ENCODE measurements around the gene ZNF771.

ZNF771 gene

DNA sequence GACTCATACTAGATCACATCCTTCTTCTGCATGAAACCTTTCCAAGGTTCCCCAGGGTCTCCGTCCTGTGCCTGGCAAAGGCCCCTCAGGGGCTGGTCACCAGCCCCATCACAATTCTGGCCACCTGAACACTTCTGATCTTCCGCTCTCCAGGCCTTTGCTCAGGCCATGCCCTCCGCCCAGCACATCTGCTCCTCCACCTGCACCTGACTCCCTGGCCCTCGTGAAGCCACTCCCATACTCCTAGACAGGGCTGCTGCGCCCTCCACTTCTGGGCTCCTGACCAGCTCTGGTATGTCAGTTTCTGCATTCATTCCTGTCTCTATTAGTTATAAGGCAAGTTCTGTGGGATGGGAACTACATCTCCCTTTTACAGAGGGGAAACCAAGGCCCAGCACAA lies 34.7 kb upstream of the ZNF771 start:
- H3K36me3 ChIP-seq: peaks cover 7% of the 10 kb centered on the region
- TF ChIP-seq, protein P1, sequence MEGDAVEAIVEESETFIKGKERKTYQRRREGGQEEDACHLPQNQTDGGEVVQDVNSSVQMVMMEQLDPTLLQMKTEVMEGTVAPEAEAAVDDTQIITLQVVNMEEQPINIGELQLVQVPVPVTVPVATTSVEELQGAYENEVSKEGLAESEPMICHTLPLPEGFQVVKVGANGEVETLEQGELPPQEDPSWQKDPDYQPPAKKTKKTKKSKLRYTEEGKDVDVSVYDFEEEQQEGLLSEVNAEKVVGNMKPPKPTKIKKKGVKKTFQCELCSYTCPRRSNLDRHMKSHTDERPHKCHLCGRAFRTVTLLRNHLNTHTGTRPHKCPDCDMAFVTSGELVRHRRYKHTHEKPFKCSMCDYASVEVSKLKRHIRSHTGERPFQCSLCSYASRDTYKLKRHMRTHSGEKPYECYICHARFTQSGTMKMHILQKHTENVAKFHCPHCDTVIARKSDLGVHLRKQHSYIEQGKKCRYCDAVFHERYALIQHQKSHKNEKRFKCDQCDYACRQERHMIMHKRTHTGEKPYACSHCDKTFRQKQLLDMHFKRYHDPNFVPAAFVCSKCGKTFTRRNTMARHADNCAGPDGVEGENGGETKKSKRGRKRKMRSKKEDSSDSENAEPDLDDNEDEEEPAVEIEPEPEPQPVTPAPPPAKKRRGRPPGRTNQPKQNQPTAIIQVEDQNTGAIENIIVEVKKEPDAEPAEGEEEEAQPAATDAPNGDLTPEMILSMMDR (IDR thresholded peaks at IDR 0.05; ENCODE audit: low read depth, low read length): no peak
- DNase-seq: no peak
- no peaks in the 10 kb centered on the region for H3K27me3 ChIP-seq (ENCODE audit: insufficient read depth, low read depth, severe bottlenecking)
- H3K9me3 ChIP-seq (ENCODE audit: severe bottlenecking): no peaks in the 10 kb centered on the region
- H3K27ac ChIP-seq: 0 out of 2 replicates have a peak overlapping the region, but pooled peaks have one; percentile 90
- H3K4me3 ChIP-seq (ENCODE audit: low read depth, low read length): no peak overlapping the region

DNA sequence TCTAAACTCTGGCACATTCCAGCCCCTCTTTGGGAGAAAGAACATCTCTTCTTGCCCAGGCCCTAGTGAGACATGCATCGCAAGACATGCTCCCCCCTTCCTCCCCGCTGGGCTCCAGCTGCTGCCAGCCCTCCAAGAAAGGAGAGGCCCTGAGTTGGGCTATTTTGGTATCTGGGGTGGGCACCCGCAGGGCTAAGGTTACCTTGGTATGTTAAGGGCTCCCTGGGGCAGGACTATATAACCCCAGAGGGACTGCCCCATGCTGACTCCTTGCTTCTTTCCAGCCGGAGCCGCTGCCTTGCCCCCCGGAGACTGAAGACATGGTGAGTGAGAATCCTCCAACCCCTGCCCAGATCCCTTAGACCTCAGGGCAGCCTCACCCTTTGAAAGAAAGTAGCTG lies 32.9 kb upstream of the ZNF771 start, which contains the start of gene MYL11:
TSS of gene MYL11 (plus strand) at position 265 of the 400 bp plus-strand sequence. CDS start at position 321, 56 bp downstream.
- H3K9me3 ChIP-seq (ENCODE audit: severe bottlenecking): no peaks in the 10 kb centered on the region
- H3K36me3 ChIP-seq: no peaks in the 10 kb centered on the region
- H3K27ac ChIP-seq: peak within 1 kb of the TSS; percentile 98
- H3K27me3 ChIP-seq (ENCODE audit: insufficient read depth, low read depth, severe bottlenecking): no peaks in the 10 kb centered on the region
- DNase-seq: no peak
- TF ChIP-seq, protein P1 (IDR thresholded peaks at IDR 0.05; ENCODE audit: low read depth, low read length): no peak
- H3K4me3 ChIP-seq (ENCODE audit: low read depth, low read length): no peak within 1 kb of the TSS

DNA sequence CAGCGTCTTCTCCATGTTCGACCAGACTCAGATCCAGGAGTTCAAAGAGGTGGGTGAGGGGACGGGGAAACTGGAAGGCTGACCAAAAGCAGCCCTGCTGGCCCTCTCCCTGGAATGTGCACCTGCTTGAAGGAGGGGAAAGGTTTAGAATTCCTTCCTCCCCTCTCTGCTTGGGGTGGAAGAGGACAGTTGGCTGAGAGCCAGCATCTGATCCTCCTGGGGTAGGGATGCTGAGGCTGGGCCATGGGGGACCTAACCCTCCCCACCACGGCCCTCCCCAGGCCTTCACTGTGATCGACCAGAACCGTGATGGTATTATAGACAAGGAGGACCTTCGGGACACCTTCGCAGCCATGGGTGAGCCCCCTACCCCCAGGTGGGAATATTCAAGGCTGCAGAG lies 31.5 kb upstream of the ZNF771 start:
- TF ChIP-seq, protein P1 (IDR thresholded peaks at IDR 0.05; ENCODE audit: low read depth, low read length): no peak
- Histone ChIP-seq H3K27ac (peak overlapping the region; percentile 98), H3K36me3 (peaks cover 4% of the 10 kb centered on the region), H3K4me3 (ENCODE audit: low read depth, low read length) (no peak overlapping the region), H3K9me3 (ENCODE audit: severe bottlenecking) (no peaks in the 10 kb centered on the region), H3K27me3 (ENCODE audit: insufficient read depth, low read depth, severe bottlenecking) (no peaks in the 10 kb centered on the region)
- no peak for DNase-seq

DNA sequence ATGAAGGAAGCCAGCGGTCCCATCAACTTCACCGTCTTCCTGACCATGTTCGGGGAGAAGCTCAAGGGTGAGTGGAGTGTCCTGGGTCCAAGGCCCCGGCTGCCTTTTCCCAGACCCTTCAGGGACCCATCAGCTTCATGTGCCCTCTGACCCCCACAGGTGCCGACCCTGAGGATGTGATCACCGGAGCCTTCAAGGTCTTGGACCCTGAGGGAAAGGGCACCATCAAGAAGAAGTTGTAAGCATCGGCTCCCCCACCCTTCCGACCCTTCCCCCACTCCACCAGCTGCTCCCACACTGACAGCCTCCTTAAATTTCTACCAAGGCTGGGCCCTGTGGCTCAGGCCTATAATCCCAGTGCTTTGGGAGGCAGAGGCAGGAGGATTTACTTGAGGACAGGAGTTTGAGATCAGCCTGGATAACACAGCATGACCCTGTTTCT lies 30.9 kb upstream of the ZNF771 start:
- H3K4me3 ChIP-seq (ENCODE audit: low read depth, low read length): peak overlapping the region; percentile 57
- peak; percentile 89 for DNase-seq
- peak overlapping the region; percentile 98 for H3K27ac ChIP-seq
- H3K36me3 ChIP-seq: peaks cover 4% of the 10 kb centered on the region
- H3K27me3 ChIP-seq (ENCODE audit: insufficient read depth, low read depth, severe bottlenecking): no peaks in the 10 kb centered on the region
- TF ChIP-seq, protein P1 (IDR thresholded peaks at IDR 0.05; ENCODE audit: low read depth, low read length): no peak
- H3K9me3 ChIP-seq (ENCODE audit: severe bottlenecking): no peaks in the 10 kb centered on the region

DNA sequence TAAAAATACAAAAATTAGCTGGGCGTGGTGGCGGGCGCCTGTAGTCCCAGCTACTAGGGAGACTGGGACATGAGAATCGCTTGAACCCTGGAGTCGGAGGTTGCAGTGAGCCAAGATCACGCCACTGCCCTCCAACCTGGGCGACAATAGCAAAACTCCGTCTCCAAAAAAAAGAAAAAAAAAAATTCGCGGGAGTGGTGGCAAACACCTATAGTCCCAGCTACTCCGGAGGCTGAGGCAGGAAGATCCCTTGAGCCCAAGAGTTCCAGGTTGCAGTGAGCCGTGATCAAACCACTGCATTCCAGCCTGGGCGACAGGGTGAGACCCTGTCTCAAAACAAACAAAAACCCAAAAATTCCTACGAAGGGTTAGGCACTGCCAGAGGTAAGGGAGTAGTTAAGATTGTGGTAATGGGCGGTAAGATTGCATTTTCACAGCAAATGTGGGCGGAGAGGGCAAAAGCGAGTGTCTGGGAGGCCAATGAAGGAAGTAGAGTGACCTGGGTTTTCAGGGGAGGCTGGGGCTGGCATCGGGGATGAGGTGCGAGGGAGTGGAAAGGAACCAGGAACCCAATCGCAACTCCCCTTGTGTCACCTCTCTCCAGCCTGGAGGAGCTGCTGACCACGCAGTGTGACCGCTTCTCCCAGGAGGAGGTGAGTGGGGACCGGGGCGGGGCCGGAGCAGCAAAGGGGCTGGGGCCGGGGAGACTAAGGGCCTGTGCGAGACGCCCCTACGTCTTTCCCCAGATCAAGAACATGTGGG lies 30.2 kb upstream of the ZNF771 start:
- DNase-seq: no peak
- H3K9me3 ChIP-seq (ENCODE audit: severe bottlenecking): no peaks in the 10 kb centered on the region
- H3K27ac ChIP-seq: peak overlapping the region; percentile 98
- H3K36me3 ChIP-seq: peaks cover 4% of the 10 kb centered on the region
- H3K4me3 ChIP-seq (ENCODE audit: low read depth, low read length): peak overlapping the region; percentile 57
- TF ChIP-seq, protein P1 (IDR thresholded peaks at IDR 0.05; ENCODE audit: low read depth, low read length): no peak
- H3K27me3 ChIP-seq (ENCODE audit: insufficient read depth, low read depth, severe bottlenecking): no peaks in the 10 kb centered on the region
